Caco-2 (cell line): ENCODE measurements around the gene CRTC2. TPM values are rescaled to one million over a fixed set of nuclear protein-coding genes. Genes with fewer than 3 reads are reported as not detected.
A peak's percentile ranks its signal among the peaks of the same experiment; 100 is the strongest.

Experiments
- BruUV-seq: library from RNA; stranded (reverse); fragments of 400-500 nt; replicated peaks from 2 replicates; lab custom pipeline; 2021; lab: Mats Ljungman, UMichigan
- CTCF ChIA-PET: fragments of 300-600 bp; sonication (Branson Sonifier 250); formaldehyde crosslinking; loops from one replicate; lab custom pipeline; 2022; ENCODE audit warnings: antibody characterized with exemption; lab: Charles Lee
- POLR2A ChIA-PET: fragments of 300-600 bp; sonication (Branson Sonifier 250); formaldehyde crosslinking; loops from one replicate; lab custom pipeline; 2022; ENCODE audit warnings: antibody characterized with exemption; lab: Charles Lee
- DNase-seq, 2 experiments: peaks; one replicate each; pipeline versions ENCODE4 v3.0.0 to v3.0.0-alpha.2; 2020 to 2022
- H3K27me3 ChIP-seq: replicated peaks from 2 replicates; pipeline ENCODE4 v1.6.0; 2011; ENCODE audit warnings: low read length; ENCODE audit not compliant: control insufficient read depth, insufficient read depth
- H3K36me3 ChIP-seq: 2 replicates; pipeline ENCODE4 v1.5.1; 2011; ENCODE audit warnings: low read length; ENCODE audit not compliant: control insufficient read depth, insufficient read depth
- H3K4me1 ChIP-seq: fragments of 250-450 bp; sonication (Bioruptor Pico); 2 replicates; pipeline ENCODE4 v1.5.1; 2020; ENCODE audit warnings: mild to moderate bottlenecking
- H3K4me3 ChIP-seq: 2 replicates; pipeline ENCODE4 v1.5.1; 2011; ENCODE audit warnings: low read depth, mild to moderate bottlenecking, control low read depth, low read length
- H3K9me3 ChIP-seq: fragments of 250-450 bp; sonication (Bioruptor Pico); 2 replicates; pipeline ENCODE4 v1.5.1; 2020; ENCODE audit warnings: mild to moderate bottlenecking, moderate library complexity
- H3K27ac Mint-ChIP-seq: one replicate; pipeline ENCODE4 v1.8.0; 2022; ENCODE audit warnings: mixed read lengths; ENCODE audit not compliant: unreplicated experiment
- H3K27me3 Mint-ChIP-seq: one replicate; pipeline ENCODE4 v1.8.0; 2022; ENCODE audit warnings: mixed read lengths; ENCODE audit not compliant: insufficient read depth, unreplicated experiment
- H3K36me3 Mint-ChIP-seq: one replicate; pipeline ENCODE4 v1.8.0; 2022; ENCODE audit warnings: mild to moderate bottlenecking, mixed read lengths; ENCODE audit not compliant: insufficient read depth, unreplicated experiment
- H3K4me1 Mint-ChIP-seq: one replicate; pipeline ENCODE4 v1.8.0; 2022; ENCODE audit warnings: low read depth, mixed read lengths; ENCODE audit not compliant: unreplicated experiment
- H3K4me3 Mint-ChIP-seq: one replicate; pipeline ENCODE4 v1.8.0; 2022; ENCODE audit warnings: mild to moderate bottlenecking, moderate library complexity, mixed read lengths; ENCODE audit not compliant: unreplicated experiment
- H3K9me3 Mint-ChIP-seq: one replicate; pipeline ENCODE4 v1.8.0; 2022; ENCODE audit warnings: mixed read lengths; ENCODE audit not compliant: unreplicated experiment
- CTCF ChIP-seq, 2 experiments: fragments of 200-600 bp in 1 of 2; IDR thresholded peaks; 1 replicate in 1 of 2; 2 replicates in 1 of 2; pipeline versions ENCODE4 v1.5.1 to v1.8.0; 2011 to 2022; ENCODE audit warnings: antibody characterized with exemption in 1 of 2, control low read depth in 1 of 2, inconsistent platforms in 1 of 2, low read depth in 1 of 2, low read length in 1 of 2, mild to moderate bottlenecking in 1 of 2, moderate library complexity in 1 of 2; ENCODE audit not compliant: insufficient read depth in 1 of 2, severe bottlenecking in 1 of 2, unreplicated experiment in 1 of 2
- intact Hi-C: fragments of 100-400 bp; cut with micrococcal nuclease; formaldehyde crosslinking; loops from one replicate; pipeline ENCODE4 v1.10.0; 2022; ENCODE audit not compliant: unreplicated experiment
- total RNA-seq: library from RNA; stranded (reverse); gene quantifications from 2 replicates; pipeline ENCODE4 v1.2.3, GENCODE V29; 2022

The CRTC2 gene
- total RNA-seq, 1 experiment from 2014 or later: 24.4 TPM

- no TSS peak for BruUV-seq
- no peak for TF ChIP-seq CTCF (IDR thresholded peaks at IDR 0.05; ENCODE audit: insufficient read depth in 1 of 2, low read depth in 1 of 2, low read length in 1 of 2, severe bottlenecking in 1 of 2, unreplicated experiment in 1 of 2)
- DNase-seq: peak; percentile 60 to 68
- CTCF ChIA-PET: interaction anchor here (0.6 to 2.0 kb wide), 9 partner anchors 11 to 302 kb away, joined by 4 to 24 read pairs (median 6); partner anchors contain the start of genes CREB3L4, CRTC2, GATAD2B and SLC39A1
- Mint-ChIP-seq H3K27ac (peak overlapping the region; percentile 44), H3K27me3 (no peaks in the 10 kb centered on the region), H3K36me3 (peaks cover 59% of the 10 kb centered on the region), H3K9me3 (no peaks in the 10 kb centered on the region), H3K4me3 (peak overlapping the region; percentile 82), H3K4me1 (peaks cover 7% of the 10 kb centered on the region)
- H3K4me3 ChIP-seq: peak overlapping the region; percentile 92
- no peaks in the 10 kb centered on the region for H3K9me3 ChIP-seq
- H3K36me3 ChIP-seq: peaks cover 3% of the 10 kb centered on the region; the same call in 1 of the 2 replicates
- intact Hi-C loops: loop anchor here (1.0 to 2.0 kb wide), 2 partner anchors 23 to 40 kb away; partner anchors contain the start of genes GATAD2B and RAB13
- no peaks in the 10 kb centered on the region for H3K27me3 ChIP-seq
- peaks cover 8% of the 10 kb centered on the region for H3K4me1 ChIP-seq
- POLR2A ChIA-PET: interaction anchor here (0.6 to 1.7 kb wide), 5 partner anchors 17 to 179 kb away, joined by 3 to 20 read pairs (median 6); partner anchors contain the start of genes CREB3L4 and GATAD2B
Observed at GRCh38 chr1:153945795-153946621, 12.4 kb downstream of the CRTC2 start.

GRCh38 chr1:153945131-153945794 lies 13.1 kb downstream of the CRTC2 start:
- peak overlapping the region; percentile 92 for H3K4me3 ChIP-seq
- no TSS peak for BruUV-seq
- Mint-ChIP-seq H3K27me3 (no peaks in the 10 kb centered on the region), H3K4me3 (peak overlapping the region; percentile 82), H3K4me1 (peaks cover 7% of the 10 kb centered on the region), H3K9me3 (no peaks in the 10 kb centered on the region), H3K27ac (peak overlapping the region; percentile 44), H3K36me3 (peaks cover 55% of the 10 kb centered on the region)
- peaks cover 3% of the 10 kb centered on the region; the same call in 1 of the 2 replicates for H3K36me3 ChIP-seq
- peaks cover 8% of the 10 kb centered on the region for H3K4me1 ChIP-seq
- ChIA-PET CTCF (interaction anchor here (0.6 kb wide), 1 partner anchor 22 kb away, joined by 4 read pairs; no protein-coding TSS in a partner anchor), POLR2A (interaction anchor here (1.7 kb wide), 1 partner anchor 22 kb away, joined by 6 read pairs; the partner anchor contains the start of gene GATAD2B)
- intact Hi-C loops: no loop called here
- peak in 1 of 2 experiments; percentile 34 for DNase-seq
- no peaks in the 10 kb centered on the region for H3K27me3 ChIP-seq
- H3K9me3 ChIP-seq: no peaks in the 10 kb centered on the region
- TF ChIP-seq CTCF (IDR thresholded peaks at IDR 0.05; ENCODE audit: insufficient read depth in 1 of 2, low read depth in 1 of 2, low read length in 1 of 2, severe bottlenecking in 1 of 2, unreplicated experiment in 1 of 2): no peak

DNA sequence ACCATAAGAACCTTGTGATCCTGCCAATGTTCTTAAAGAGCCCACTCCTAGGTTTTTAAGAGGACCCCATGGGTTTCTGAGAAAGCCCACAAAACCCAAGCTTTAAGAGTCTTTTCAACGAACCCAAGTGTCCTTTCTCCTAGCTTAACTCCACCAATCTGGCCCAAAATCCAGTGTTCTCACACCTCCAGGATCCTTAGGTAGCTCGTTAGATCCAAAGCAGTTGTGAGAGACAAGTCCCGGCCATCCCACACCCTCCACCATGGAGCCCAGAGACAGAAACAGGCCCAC lies 13.6 kb downstream of the CRTC2 start:
- no peak for TF ChIP-seq CTCF (IDR thresholded peaks at IDR 0.05; ENCODE audit: insufficient read depth in 1 of 2, low read depth in 1 of 2, low read length in 1 of 2, severe bottlenecking in 1 of 2, unreplicated experiment in 1 of 2)
- peak overlapping the region; percentile 44 for H3K27ac Mint-ChIP-seq
- peak overlapping the region; percentile 82 for H3K4me3 Mint-ChIP-seq
- no peak for DNase-seq
- ChIA-PET POLR2A (no interaction called here), CTCF (no interaction called here)
- H3K36me3 ChIP-seq: peaks cover 4% of the 10 kb centered on the region; the same call in 1 of the 2 replicates
- H3K9me3 ChIP-seq: no peaks in the 10 kb centered on the region
- H3K4me1 Mint-ChIP-seq: peaks cover 7% of the 10 kb centered on the region
- no peak overlapping the region for H3K4me3 ChIP-seq
- H3K27me3 Mint-ChIP-seq: no peaks in the 10 kb centered on the region
- no peaks in the 10 kb centered on the region for H3K27me3 ChIP-seq
- H3K4me1 ChIP-seq: peaks cover 8% of the 10 kb centered on the region
- intact Hi-C loops: no loop called here
- H3K36me3 Mint-ChIP-seq: peaks cover 52% of the 10 kb centered on the region
- no peaks in the 10 kb centered on the region for H3K9me3 Mint-ChIP-seq
- BruUV-seq: TSS peak; percentile 18
